Measurements from ENCODE around the gene CIAPIN1.
A peak's percentile ranks its signal among the peaks of the same experiment; 100 is the strongest.
"Not testable (repeated sequence)": the region's sequence is repeated elsewhere in the genome, so short reads cannot be mapped to it uniquely, and the experiment has no call there.

Gene CIAPIN1

DNA sequence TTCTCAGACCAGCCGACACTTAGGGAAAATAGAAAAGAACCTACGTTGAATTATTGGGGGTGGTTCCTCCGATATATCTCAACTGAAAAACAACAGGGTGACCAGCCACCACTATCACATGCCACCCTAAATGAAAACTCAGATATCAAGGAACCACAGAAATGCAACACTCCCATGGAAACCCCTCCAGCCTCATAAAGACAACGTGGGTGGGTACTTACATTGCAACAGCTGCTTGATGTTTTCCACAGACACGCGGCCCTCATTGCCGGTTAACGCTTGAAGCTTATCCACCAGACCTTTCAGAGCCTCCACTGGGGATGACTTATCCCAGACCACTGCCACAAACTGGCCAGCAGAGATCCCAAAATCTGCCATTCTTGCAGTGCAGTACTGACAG lies 6.6 kb downstream of the CIAPIN1 start:
- DNase-seq (ENCODE audit: low spot score), result not testable (repeated sequence)

DNA sequence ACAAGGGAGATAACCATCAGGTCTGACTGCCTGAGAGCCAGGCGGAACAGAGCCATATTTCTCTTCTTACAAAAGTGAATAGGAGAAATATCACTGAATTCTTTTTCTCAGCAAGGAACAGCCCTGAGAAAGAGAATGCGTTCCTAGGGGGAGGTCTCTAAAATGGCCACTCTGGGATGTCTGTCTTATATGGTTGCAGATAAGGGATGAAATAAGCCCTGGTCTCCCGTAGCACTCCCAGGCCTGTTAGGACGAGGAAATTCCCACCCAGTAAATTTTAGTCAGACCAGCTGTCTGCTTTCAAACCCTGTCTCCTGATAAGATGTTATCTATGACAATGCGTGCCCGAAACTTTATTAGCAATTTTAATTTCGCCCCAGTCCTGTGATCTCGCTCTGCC lies 7.2 kb downstream of the CIAPIN1 start:
- not testable (repeated sequence) for DNase-seq (ENCODE audit: low spot score)

DNA sequence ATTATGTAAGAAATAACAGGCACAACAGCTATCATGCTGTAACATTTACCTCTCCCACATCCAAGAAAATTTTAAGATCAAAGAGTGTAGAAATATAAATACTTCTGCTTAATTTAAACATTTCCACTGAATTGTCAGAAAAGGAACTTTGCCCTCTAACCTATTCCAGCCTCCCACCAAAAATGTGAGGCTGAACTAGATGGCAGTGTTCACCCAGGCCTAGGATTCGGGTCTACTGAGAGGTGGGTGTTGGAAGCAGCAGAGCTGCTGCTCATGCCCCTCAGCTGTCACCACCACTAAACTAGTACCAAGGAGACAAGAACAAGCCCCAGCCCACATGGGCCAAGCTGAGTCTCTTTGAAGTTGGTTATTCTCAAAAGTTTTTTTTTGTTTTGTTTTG lies 11.3 kb downstream of the CIAPIN1 start:
- DNase-seq (ENCODE audit: low spot score), result no peak

DNA sequence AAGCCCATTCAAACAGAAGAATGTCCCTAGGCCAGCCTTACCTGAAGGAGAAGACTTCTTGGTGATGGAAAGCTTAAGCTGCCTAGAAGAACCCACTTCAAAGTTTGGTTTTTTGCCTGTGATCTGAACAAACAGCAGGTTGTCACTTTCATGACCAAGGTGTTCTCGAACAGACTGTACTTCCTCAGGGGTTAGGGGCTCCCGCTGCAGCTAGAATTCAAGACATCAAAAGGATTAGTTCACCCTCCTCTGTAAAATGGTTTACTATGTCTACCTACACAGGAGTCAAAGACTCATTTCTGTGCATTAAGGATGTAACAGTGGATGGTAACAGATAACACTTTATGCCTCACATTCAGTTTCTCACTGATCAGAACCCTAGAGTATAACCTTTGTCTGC lies 13.2 kb downstream of the CIAPIN1 start:
- DNase-seq (ENCODE audit: low spot score), result no peak

DNA sequence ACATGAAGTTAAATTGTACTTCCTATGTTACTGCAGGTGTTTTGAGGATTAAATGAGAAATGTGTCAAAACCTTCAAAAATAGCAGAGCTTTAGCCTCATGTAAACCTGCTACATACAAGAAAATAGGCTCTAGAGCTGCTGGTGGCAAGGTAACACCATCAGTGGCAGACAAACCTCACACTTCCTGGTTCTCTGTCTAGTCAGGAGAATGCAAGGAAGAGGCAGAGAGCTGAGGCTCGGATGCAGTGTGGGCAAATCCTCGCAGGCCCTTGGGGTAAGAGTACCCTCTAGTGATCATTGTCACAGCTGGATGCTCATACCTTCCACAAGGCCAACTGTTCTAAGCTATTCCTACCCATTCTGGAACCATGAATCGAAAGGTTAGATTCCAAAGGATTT lies 14.2 kb downstream of the CIAPIN1 start:
- no peak for DNase-seq (ENCODE audit: low spot score)

DNA sequence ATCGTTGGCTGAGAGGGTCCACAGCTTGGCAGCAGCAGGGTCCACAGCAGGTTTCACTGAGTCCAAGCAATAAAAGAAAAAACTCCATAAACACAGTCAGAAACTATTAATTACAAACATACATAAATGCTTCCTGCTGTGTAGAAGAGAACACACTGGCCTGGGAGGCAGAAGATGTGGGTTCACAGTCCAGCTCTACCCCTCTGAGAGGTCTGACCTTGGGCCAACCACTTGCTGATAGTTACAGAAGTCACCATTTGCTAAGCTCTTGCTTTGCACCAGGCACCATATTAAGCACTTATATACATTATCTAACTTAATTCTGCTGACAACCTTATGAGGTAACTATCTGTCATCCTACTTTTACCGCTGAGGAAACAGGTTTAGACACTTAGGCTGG lies 14.7 kb downstream of the CIAPIN1 start:
- DNase-seq (ENCODE audit: low spot score), result no peak

DNA sequence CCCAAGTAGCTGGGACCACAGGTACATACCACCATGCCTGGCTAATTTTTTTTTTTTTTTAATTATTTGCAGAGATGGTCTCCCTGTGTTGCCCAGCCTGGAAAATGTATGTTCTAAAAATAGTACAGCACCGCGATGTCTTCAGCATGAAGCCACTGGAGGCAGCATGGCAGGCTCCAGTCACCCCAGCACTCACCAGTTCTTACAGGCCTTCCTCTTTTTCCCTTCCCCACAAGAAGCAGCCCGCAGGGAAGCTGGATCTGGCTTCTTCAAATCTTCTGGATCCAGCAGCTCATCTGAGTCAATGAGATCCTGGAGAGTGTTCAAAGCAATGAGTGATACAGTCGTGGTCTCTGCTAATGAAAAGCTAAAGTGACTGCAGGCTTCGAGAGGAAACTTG lies 16.2 kb downstream of the CIAPIN1 start:
- no peak for DNase-seq (ENCODE audit: low spot score)

DNA sequence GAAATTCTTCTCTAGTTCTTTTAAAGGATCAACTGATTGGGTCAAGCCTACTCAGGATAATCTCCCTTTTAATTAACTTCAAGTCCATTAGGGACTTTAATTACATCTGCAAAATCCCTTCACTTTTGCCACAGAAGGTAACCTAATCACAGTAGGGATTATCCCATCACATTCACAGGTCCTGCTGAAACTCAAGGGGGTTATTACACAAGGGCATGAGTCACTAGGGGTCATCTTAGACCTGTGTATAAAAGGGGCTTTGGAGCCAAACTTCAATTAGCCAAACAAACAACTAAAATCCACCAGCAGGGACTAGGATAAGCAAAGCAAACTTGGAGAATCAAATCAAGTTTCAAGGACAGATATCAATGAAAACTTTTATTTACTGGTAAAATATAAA lies 19.4 kb downstream of the CIAPIN1 start:
- no peak for DNase-seq (ENCODE audit: low spot score)

DNA sequence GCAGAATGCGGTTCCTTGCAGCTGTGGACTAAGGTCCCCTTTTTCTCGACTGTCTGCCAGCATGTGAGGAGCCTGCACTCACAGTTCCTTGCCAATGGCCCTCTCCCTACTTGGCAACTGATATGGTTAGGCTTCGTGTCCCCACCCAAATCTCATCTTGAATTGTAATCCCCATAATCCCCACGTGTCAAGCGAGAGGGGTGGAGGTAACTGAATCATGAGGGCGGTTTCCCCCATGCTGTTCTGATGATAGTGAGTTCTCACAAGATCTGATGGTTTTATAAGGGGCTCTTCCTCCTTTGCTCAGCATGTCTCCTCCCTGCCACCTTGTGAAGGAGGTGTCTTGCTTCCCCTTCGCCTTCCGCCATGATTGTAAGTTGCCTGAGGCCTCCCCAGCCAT lies 19.9 kb downstream of the CIAPIN1 start:
- DNase-seq (ENCODE audit: low spot score), result no peak

DNA sequence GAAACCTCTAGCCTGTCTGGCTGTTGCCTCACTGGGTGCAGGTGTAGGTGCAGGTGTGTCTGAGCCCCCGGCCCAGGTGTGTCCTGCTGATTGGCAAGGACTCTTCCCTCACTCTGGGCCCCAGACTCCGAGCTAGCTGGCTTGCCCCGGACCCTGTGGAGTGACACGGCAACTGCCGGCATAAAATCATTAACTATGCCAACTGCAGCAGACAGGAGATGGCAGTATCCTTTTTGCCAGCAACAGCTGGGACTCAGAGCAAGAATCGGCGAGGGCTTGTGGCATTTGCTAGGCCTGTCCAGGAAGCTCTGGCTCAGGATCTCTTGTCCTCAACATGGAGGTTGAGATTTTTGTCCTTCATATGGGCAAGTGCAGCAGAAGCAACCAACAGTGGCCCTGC lies 20.8 kb downstream of the CIAPIN1 start:
- DNase-seq (ENCODE audit: low spot score), result no peak

DNA sequence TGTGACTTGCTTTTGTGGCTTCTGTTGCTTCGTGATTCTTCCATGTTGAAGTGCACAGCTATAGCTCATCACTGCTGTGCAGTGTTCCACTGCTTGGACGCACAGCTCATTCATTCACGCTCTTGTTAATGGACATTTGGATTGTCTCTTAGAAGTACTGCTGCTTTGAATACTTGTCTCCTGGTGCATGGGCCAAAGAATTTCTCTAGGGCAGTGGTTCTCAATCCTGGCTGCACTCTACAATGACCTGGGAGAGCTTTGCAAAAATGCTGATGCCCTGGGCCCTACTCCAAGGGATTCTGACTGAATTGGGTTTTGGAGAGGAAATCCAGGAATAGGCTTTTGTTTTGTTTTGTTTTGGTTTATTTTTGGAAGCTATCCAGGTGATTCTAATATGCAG lies 22.6 kb downstream of the CIAPIN1 start:
- no peak for DNase-seq (ENCODE audit: low spot score)

DNA sequence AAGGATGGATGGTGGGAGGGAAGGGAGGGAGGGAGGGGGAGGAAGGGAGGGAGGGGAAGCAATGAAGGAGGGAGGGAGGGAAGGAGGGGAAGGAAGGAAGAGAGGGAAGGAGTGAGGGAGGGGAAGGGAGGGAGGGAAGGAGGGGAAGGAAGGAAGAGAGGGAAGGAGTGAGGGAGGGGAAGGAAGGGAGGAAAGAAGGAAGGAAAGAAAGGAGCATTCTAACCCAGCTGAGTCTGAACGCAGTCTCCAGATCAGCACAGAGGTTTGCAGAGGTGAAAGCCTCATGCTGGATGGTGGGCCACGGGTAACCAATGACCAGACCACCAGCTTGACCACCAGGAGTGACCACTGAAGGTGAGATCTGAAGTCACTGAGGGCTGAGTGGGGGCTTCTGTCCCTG lies 24.0 kb downstream of the CIAPIN1 start:
- DNase-seq (ENCODE audit: low spot score), result no peak

DNA sequence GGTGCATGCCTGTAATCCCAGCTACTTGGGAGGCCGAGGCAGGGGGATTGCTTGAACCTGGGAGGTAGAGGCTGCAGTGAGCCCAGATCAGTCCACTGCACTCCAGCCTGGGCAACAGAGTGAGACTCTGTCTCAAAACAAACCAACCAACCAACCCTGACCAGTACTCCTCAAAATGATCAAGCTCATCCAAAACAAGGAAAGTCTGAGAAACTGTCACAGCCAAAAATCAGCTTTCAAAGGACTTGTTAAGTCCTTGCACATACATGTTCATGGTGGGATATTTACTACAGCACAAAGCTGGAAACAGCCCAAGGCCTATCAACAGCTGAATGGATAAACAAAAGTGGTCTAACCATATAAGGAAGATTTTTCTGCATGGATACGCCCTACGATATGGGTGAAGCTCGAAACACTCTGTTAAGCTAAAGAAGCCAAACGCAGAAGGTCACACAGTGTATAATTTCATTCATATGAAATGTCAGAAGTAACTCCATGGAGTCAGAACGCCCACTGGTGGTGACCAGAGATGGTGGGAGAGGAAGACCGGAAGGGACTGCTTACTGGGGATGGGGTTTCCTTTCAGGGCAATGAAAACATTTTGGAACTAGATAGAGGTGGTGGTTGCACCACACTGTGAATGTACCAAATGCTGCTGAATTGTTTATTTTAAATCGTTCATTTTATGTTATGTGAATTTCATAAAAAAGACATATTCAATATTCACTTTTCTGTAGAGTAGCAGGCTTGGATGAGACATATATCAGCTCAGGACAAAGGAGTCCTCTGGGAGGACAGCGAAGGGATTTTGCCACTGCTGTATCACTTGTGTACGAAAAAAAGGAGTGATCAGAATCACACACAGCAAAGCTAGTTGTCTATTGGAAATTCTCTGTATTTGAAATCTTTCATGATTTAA lies 24.9 kb downstream of the CIAPIN1 start:
- DNase-seq (ENCODE audit: low spot score), result peak; percentile 35

DNA sequence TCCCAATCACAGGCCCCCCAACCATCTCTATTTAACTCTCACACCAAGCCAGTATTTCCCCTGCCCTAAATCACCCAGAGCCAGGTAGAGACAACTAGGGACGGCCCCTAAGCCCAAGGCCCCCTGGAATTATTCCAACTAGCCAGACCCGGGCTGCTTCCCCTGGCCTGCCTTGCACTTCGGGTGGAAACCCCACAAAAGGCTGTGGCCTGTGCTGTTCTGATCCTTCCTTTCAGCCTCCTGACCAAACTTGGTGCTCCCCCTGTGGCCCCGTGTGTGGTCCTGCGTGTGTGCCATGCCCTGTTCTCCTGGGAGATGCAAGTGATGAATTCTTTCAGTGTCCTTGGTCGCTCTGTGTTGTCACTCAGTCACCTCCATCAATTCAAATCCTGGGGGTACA lies 27.7 kb downstream of the CIAPIN1 start:
- no peak for DNase-seq (ENCODE audit: low spot score)

DNA sequence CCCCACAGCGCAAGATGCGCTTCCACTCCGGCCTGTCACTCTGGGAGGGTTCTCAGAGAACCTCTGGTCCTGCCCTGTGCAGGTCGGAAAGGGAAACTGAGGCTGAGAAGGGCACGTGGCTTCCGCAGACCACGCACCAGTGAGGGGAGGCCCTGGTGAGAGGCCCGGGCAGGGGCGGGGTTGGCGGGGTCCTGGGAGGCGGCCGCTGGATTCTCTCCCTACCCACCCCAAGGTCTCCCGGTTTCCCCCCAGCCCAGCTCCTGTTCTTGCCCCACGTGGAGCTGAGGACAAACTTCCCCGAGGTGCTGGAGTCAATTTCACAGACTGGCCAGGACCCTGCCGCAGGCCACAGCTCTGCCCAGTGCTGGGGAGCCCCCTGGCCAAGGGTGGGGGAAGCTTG lies 31.1 kb downstream of the CIAPIN1 start:
- no peak for DNase-seq (ENCODE audit: low spot score)

DNA sequence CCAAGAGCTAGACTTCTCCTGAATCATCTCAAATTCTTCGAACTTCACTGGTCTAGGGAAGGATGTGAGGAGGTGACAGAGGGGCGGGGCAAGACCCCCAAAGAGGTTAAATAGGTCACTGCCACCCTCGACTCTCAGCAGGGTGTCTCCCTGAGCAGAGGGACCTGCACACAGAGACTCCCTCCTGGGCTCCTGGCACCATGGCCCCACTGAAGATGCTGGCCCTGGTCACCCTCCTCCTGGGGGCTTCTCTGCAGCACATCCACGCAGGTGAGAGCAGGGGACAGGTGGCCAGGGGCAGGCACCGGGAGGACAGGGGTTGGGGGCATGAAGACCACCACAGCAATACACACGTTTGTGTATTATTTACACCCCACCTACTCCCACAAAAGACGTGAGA lies 33.5 kb downstream of the CIAPIN1 start:
- DNase-seq (ENCODE audit: low spot score), result no peak

DNA sequence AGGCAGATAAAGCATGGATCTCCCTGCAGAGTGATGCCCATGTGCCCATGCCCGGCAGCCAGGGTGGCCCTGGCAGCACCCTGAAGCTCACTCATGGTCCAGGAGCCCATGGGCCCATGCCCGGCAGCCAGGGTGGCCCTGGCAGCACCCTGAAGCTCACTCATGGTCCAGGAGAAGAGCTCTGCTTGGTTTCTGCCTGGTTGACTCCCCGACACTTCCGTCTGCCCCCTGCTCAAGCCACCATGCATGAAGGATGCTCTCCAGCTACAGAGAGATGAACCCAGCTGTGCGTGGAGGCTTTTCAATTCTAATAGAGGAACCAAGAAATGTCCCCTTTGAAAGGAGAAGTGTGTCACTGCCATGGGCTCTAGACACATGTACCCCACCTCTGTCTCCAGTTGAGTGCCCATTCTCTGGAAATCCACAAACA lies 33.9 kb downstream of the CIAPIN1 start:
- no peak for DNase-seq (ENCODE audit: low spot score)

DNA sequence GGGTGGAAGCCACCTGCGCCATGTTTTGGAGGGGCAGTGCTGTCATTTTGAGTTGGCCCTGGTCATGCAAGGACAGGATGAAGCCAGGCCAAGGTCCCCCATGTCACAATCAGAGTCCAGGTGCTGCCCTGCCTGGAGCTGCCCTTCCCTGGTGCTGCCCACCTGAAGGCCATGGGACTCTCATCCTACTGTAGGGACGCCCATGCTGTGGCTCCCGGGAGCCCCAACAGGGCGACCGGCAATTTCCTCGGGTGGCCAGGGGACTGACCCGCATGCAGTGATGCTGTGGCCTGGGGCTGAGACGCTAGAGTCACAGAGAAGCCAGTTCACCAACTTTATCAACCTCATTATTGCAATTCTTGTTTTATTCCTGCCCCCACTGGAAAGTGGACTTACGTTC lies 34.6 kb downstream of the CIAPIN1 start:
- DNase-seq (ENCODE audit: low spot score), result no peak

DNA sequence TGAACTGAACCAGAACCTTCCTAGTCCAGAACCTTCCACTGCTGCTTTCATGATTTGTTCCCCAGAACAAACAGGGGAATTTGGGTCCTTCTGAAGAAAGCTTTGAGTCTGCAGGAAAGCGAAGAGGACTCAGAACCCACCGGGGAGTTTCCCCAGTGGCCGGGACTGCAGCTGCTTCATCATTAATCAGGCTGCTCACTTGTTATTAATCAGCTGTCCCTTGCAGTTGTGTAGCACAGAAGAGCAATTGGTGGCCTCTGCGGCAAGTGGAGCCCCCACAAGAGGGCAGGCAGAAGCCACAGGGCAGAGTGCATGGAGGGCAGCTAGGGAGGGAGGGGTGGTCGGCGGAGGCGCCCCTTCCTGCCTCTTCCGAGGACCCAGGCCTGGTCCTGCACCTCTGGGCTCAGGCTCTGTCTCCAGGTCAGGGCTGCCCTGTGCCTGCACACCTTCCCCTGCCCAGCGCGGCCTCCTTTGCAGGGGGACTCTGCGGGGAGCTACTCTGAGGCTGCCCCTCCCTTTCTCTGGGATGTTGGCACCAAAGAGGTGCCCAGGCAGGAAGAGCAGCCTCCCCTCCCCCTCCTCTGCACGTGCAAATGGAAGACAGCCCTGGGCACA lies 35.7 kb downstream of the CIAPIN1 start:
- DNase-seq (ENCODE audit: low spot score), result no peak

DNA sequence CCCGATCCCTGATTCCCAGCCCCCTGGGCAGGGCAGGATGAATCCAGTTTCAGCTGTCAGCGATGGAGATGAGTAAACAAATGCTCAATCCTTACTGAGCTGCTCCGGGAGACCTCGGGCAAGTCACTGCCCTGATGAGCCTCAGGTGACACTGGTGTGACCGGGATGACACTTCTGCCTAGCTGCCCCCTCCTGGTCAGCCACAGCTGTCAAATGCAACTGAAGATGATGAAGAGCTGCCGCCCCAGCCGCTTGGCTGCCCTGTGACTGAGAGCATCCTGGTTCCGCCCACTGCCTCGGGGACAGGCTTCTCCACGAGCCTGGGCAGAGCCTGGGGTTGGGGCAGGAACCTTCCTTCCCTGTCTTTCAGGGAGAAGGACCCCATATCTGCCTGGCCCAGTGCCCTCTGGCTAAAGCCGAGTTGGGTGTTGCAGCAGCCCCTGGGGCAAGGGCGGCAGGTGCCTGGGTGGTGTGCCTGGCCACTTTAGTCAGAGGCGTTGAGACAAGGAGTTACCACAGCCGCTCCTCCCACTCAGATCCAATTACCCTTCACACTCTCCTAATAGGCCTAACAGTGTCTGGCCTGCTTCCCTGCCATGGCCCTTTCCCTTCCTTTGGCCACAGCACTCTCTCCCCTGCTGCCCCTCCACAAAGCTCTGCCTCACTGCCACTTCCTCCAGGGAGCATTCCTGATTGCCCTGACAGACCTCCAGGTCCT lies 37.2 kb downstream of the CIAPIN1 start:
- DNase-seq (ENCODE audit: low spot score), result no peak

DNA sequence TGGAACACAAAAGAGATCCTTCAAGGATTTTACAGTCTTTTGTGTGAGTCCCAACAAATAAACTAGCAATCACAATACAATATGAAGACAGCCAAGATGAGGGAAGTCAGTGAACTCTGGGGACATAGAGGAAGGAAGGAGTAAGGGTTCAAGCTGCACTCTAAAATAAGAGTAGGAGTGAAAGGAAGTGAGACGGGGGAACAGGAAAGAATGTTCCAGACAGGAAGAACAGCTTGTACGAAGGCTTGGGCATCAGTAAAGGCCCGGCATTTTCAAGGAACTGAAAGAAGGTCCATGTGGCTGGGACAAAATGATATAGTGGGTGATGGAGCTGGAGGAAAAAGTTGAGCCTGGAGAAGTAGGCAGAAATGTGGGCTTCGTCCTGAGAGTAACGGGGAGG lies 38.1 kb downstream of the CIAPIN1 start:
- DNase-seq (ENCODE audit: low spot score), result no peak

DNA sequence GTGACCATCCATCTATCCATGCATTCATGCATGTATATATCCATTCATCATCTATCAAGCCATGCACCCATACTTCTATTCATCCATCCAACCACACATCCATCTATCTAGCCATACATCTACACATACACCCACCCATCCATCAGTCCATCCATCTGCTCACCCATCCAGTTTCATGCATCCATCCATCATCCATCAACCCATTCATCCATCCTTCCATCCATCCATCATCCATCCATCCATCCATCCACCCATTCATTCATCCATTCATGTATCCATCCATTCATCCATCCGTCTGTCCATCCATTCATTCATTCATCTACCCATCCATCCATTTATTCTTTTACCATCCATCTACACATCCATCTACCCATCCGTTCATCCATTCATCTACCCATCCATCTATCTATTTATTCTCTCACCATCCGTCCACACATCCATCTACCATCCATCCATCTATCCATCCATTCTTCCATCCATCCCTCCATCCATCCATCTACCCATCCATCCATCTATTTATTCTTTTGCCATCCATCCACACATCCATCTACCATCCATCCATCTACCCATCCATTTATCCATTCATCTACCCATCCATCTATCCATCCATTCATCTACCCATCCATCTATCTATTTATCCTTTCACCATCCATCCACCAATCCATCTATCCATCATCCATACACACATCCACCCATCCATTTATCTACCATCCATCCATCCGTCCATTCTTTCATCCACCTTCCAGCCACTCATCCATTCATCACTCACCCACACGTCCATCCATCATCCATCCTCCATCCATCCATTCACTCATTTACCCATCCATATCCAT lies 39.4 kb downstream of the CIAPIN1 start:
- no peak for DNase-seq (ENCODE audit: low spot score)

Measured in HuH-7.5 (cell line).